CD14-positive monocyte (primary cell): ENCODE data around the gene SLC9A9. TPM values are rescaled to one million over a fixed set of nuclear protein-coding genes. Genes with fewer than 3 reads are reported as not detected.
A peak's percentile ranks its signal among the peaks of the same experiment; 100 is the strongest.

Experiments
- DNase-seq, 3 donors: peaks; one replicate each; pipeline ENCODE4 v3.0.0-alpha.2; 2011 to 2022
- H2AFZ ChIP-seq: 2 replicates; pipeline ENCODE4 v1.6.0; 2012; ENCODE audit warnings: mild to moderate bottlenecking, low read depth, low read length, inconsistent platforms; ENCODE audit not compliant: insufficient read depth, poor library complexity, severe bottlenecking
- H3K27ac ChIP-seq, 2 donors: 1 replicate in 1 of 2; 2 replicates in 1 of 2; pipeline ENCODE4 v1.5.1; 2012 to 2013; ENCODE audit warnings: low read length in 2 of 2, control low read depth in 1 of 2, inconsistent platforms in 1 of 2, low read depth in 1 of 2, mild to moderate bottlenecking in 1 of 2
- H3K27me3 ChIP-seq, 2 donors: one replicate each; pipeline versions ENCODE4 v1.6.0 to v1.6.1; 2011 to 2013; ENCODE audit warnings: low read length in 2 of 2; ENCODE audit not compliant: control insufficient read depth in 2 of 2, insufficient read depth in 2 of 2
- H3K36me3 ChIP-seq, 2 donors: replicated peaks in 1 of 2; 1 replicate in 1 of 2; 2 replicates in 1 of 2; pipeline versions ENCODE4 v1.5.1 to v1.6.1; 2012 to 2013; ENCODE audit warnings: low read length in 2 of 2, control low read depth in 1 of 2, inconsistent platforms in 1 of 2, mild to moderate bottlenecking in 1 of 2; ENCODE audit not compliant: insufficient read depth in 2 of 2, control insufficient read depth in 1 of 2
- H3K4me1 ChIP-seq, 2 donors: 1 replicate in 1 of 2; 2 replicates in 1 of 2; pipeline versions ENCODE4 v1.5.1 to v1.6.1; 2012 to 2013; ENCODE audit warnings: low read length in 2 of 2, control low read depth in 1 of 2, inconsistent platforms in 1 of 2, mild to moderate bottlenecking in 1 of 2, moderate library complexity in 1 of 2; ENCODE audit not compliant: insufficient read depth in 2 of 2, control insufficient read depth in 1 of 2
- H3K4me2 ChIP-seq: replicated peaks from 2 replicates; pipeline ENCODE3; 2012; ENCODE audit warnings: low read length, moderate library complexity, mild to moderate bottlenecking; ENCODE audit not compliant: poor library complexity, severe bottlenecking; ENCODE audit errors: extremely low read depth
- H3K4me3 ChIP-seq, 3 experiments: fragments of 200-600 bp in 1 of 3; sonication (generic) in 1 of 3; replicated peaks in 1 of 3; 1 replicate in 2 of 3; 2 replicates in 1 of 3; pipeline ENCODE4 v1.5.1; 2011 to 2013; ENCODE audit warnings: low read length in 3 of 3, mild to moderate bottlenecking in 3 of 3, control low read depth in 2 of 3, low read depth in 2 of 3, inconsistent platforms in 1 of 3, moderate library complexity in 1 of 3
- H3K79me2 ChIP-seq: 2 replicates; pipeline ENCODE4 v1.6.0; 2012; ENCODE audit warnings: mild to moderate bottlenecking, control low read depth, inconsistent platforms, low read length, moderate library complexity; ENCODE audit not compliant: insufficient read depth
- H3K9ac ChIP-seq: 2 replicates; pipeline ENCODE4 v1.6.0; 2017; ENCODE audit warnings: low read length, mild to moderate bottlenecking; ENCODE audit not compliant: insufficient read depth, poor library complexity, severe bottlenecking
- H3K9me3 ChIP-seq, 2 donors: replicated peaks in 1 of 2; 1 replicate in 1 of 2; 2 replicates in 1 of 2; pipeline versions ENCODE4 v1.5.1 to v1.6.1; 2012 to 2013; ENCODE audit warnings: low read length in 2 of 2, control low read depth in 1 of 2; ENCODE audit not compliant: control insufficient read depth in 1 of 2, insufficient read depth in 1 of 2
- H4K20me1 ChIP-seq: 2 replicates; pipeline ENCODE4 v1.6.0; 2012; ENCODE audit warnings: mild to moderate bottlenecking, low read length, control low read depth, moderate library complexity; ENCODE audit not compliant: insufficient read depth
- H3K27ac Mint-ChIP-seq, 7 donors: one replicate each; pipeline ENCODE4 v1.8.0; 2020; ENCODE audit warnings: mild to moderate bottlenecking in 7 of 7, mixed read lengths in 7 of 7, moderate library complexity in 6 of 7, inconsistent platforms in 2 of 7
- H3K27me3 Mint-ChIP-seq, 3 donors: one replicate each; pipeline ENCODE4 v1.8.0; 2021 to 2022; ENCODE audit warnings: low read depth in 3 of 3, mild to moderate bottlenecking in 3 of 3, mixed read lengths in 3 of 3, moderate library complexity in 3 of 3, inconsistent platforms in 1 of 3
- H3K36me3 Mint-ChIP-seq, 2 donors: one replicate each; pipeline ENCODE4 v1.8.0; 2020; ENCODE audit warnings: mixed read lengths in 2 of 2, inconsistent platforms in 1 of 2, mild to moderate bottlenecking in 1 of 2
- H3K4me1 Mint-ChIP-seq: one replicate; pipeline ENCODE4 v1.8.0; 2020; ENCODE audit warnings: mild to moderate bottlenecking, mixed read lengths
- H3K4me3 Mint-ChIP-seq, 2 donors: one replicate each; pipeline ENCODE4 v1.8.0; 2020; ENCODE audit warnings: mild to moderate bottlenecking in 2 of 2, mixed read lengths in 2 of 2, moderate library complexity in 1 of 2
- H3K9me3 Mint-ChIP-seq, 7 donors: one replicate each; pipeline ENCODE4 v1.8.0; 2020 to 2022; ENCODE audit warnings: mixed read lengths in 7 of 7, mild to moderate bottlenecking in 6 of 7, moderate library complexity in 6 of 7, inconsistent platforms in 2 of 7
- CTCF ChIP-seq: fragments of 200-600 bp; IDR thresholded peaks from one replicate; pipeline ENCODE4 v1.8.0; 2022; ENCODE audit warnings: antibody characterized with exemption, mild to moderate bottlenecking
- WGBS: methylation state at CpG from one replicate; pipeline ENCODE4 v1.1.5; 2013; ENCODE audit warnings: missing lambda C conversion rate; ENCODE audit not compliant: insufficient coverage; 5-methylcytosine and 5-hydroxymethylcytosine counted together
- intact Hi-C, 2 donors: fragments of 100-400 bp; cut with micrococcal nuclease; formaldehyde crosslinking; loops; one replicate each; pipeline versions ENCODE4 v1.15.0 to v1.15.1; 2023
- polyA plus RNA-seq, 3 donors: library from polyadenylated mRNA; depleted of rRNA in 1 of 3; unstranded in 2 of 3; stranded (reverse) in 1 of 3; fragments of 300-500 nt in 2 of 3; fragments of >200 nt in 1 of 3; fragmentation: Illumina TruSeq in 2 of 3; gene quantifications; 1 replicate in 2 of 3; 2 replicates in 1 of 3; pipeline ENCODE4 v1.2.3, GENCODE V29; 2012 to 2021

The SLC9A9 gene
- polyA plus RNA-seq, 3 donors: 14.1 to 32.8 (median 27.0) TPM

DNA sequence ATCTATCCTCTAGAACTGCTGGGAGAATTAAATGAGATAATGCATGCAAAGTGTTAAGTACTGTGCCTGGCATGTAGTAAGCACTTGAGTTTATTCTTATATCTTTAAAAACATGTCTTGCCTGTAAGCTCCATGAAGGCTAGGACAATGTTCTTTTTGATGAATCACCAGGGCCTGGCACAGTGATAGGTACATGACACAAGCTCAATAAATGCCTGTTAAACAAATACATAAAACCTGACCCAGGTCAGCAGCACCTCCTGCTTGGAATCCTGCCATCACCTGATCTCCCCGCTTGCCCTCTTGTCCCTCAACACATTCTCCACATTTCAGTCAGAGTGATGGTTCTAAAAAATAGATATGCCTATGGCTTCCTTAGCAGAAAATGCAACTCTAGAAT lies 541.9 kb downstream of the SLC9A9 start:
- H3K36me3 Mint-ChIP-seq: peaks cover 0 to 6% of the 10 kb centered on the region in 2 donors
- no peak overlapping the region for H3K9ac ChIP-seq
- H3K79me2 ChIP-seq: no peaks in the 10 kb centered on the region
- no peaks in the 10 kb centered on the region for H3K4me1 ChIP-seq
- TF ChIP-seq CTCF: no peak
- no peaks in the 10 kb centered on the region for H3K9me3 Mint-ChIP-seq
- no peaks in the 10 kb centered on the region for H3K27me3 ChIP-seq
- no peak overlapping the region for H3K4me3 ChIP-seq
- intact Hi-C loops: no loop called here
- H3K27ac ChIP-seq: no peak overlapping the region
- H2AFZ ChIP-seq: no peak overlapping the region
- DNase-seq: no peak
- peaks cover 8% of the 10 kb centered on the region for H3K4me1 Mint-ChIP-seq
- WGBS: 100% methylated on average over 1 of the region's 1 CpG
- H3K27me3 Mint-ChIP-seq: peaks cover 0 to 7% (median 2%) of the 10 kb centered on the region in 3 donors
- no peak overlapping the region for H3K27ac Mint-ChIP-seq
- no peaks in the 10 kb centered on the region for H3K36me3 ChIP-seq
- H4K20me1 ChIP-seq: no peaks in the 10 kb centered on the region
- H3K9me3 ChIP-seq: no peaks in the 10 kb centered on the region
- H3K4me2 ChIP-seq: no peak overlapping the region
- no peak overlapping the region for H3K4me3 Mint-ChIP-seq

- no peak overlapping the region for H3K4me2 ChIP-seq
- 43% methylated on average over 10 of the region's 11 CpGs for WGBS
- no peak overlapping the region for H3K9ac ChIP-seq
- TF ChIP-seq CTCF: no peak
- Mint-ChIP-seq H3K4me3 (no peak overlapping the region), H3K9me3 (no peaks in the 10 kb centered on the region), H3K4me1 (peaks cover 24% of the 10 kb centered on the region), H3K36me3 (peaks cover 0 to 10% of the 10 kb centered on the region in 2 donors), H3K27me3 (peaks cover 0 to 8% (median 2%) of the 10 kb centered on the region in 3 donors), H3K27ac (peak overlapping the region in 1 of 7 donors; percentile 63)
- H2AFZ ChIP-seq: no peak overlapping the region
- no peaks in the 10 kb centered on the region for H3K79me2 ChIP-seq
- no peak for DNase-seq
- peaks cover 13% of the 10 kb centered on the region in 2 donors for H3K4me1 ChIP-seq
- no peaks in the 10 kb centered on the region for H3K36me3 ChIP-seq
- no peak overlapping the region for H3K27ac ChIP-seq
- no peaks in the 10 kb centered on the region for H3K9me3 ChIP-seq
- H4K20me1 ChIP-seq: no peaks in the 10 kb centered on the region
- H3K27me3 ChIP-seq: no peaks in the 10 kb centered on the region
- intact Hi-C loops: no loop called here
- H3K4me3 ChIP-seq: no peak overlapping the region
These were observed 545.6 kb downstream of the SLC9A9 start for GRCh38 chr3:143302638-143303171.
